ENCODE measurements around the gene TAAR8.
A peak's percentile ranks its signal among the peaks of the same experiment; 100 is the strongest.
"Not testable (repeated sequence)": the region's sequence is repeated elsewhere in the genome, so short reads cannot be mapped to it uniquely, and the experiment has no call there.

Gene TAAR8

DNA sequence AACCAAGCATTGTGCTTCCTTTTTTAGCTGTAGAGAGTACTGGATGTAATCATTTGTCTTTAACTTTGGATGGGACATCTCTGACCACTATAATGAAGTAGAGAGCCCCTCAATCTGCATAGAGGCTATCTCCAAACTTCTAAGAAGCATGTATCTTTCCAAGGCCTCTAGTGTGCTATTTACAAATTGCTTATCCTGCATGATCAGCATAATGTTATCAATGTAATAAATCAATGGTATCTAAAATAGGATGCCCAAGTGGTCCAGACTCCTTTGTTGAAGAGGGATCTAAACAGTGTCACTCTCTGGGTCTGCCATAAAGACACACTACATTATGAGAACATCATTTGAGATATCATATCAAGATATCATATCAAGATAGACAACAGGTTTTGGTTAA lies 7.6 kb upstream of the TAAR8 start:
- no peak for DNase-seq (ENCODE audit: low spot score)

- DNase-seq (ENCODE audit: low spot score), result no peak
Measured at GRCh38 chr6:132548746-132549463, 3.6 kb upstream of the TAAR8 start.

DNA sequence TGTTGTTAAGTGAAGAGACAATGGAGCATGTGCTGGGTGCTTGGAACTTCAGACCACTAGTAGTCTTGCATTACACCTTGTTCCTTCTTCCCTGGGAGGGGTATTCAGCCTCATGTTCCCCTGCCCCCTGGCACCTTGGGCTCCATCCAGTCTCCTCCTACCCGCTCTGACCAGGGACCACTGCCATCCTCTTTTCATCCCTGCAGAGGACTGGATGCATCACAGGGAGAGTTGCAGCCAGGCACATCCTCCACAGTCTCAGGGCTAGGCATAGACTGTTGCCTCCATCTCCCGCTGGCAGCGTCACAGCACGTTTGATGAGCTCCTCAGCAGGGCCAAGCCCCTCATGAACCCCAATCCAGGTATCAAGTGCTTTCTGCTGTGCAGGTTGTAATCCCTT lies 1.3 kb upstream of the TAAR8 start:
- DNase-seq (ENCODE audit: low spot score), result no peak

DNA sequence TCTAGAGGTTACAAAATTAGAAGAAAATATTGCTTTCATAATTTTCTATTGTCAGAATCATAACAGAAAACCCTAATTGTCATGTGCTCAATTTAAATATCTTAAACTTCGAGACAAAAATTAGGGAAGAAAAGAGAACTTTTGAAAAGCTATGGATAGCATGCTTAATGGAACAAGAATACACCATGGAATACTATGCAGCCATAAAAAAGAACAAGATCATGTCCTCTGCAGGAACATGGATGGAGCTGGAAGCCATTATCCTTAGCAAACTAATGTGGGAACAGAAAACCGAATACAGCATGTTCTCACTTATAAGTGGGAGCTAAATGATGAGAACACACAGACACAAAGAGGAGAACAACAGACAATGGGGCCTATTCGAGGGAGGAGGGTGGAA lies 7.6 kb downstream of the TAAR8 start:
- DNase-seq (ENCODE audit: low spot score), result not testable (repeated sequence)

DNA sequence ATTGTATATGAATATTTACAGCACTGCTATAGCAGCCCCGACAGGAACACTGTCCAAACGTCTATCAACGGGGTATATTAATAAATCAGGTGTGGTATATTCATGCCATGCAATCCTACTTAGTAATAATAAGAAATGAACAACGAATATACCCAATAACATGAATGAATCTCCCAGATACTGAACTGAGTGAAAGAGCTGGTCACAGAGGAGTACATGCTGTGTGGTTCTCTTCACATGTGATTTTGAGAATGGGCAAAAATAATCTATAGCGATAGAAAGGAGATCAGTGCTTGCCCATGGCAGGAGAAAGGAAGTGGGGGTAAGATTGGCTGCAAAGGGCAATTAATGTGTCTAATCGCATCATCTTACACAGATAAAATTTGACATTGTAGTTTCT lies 13.9 kb downstream of the TAAR8 start:
- no peak for DNase-seq (ENCODE audit: low spot score)

DNA sequence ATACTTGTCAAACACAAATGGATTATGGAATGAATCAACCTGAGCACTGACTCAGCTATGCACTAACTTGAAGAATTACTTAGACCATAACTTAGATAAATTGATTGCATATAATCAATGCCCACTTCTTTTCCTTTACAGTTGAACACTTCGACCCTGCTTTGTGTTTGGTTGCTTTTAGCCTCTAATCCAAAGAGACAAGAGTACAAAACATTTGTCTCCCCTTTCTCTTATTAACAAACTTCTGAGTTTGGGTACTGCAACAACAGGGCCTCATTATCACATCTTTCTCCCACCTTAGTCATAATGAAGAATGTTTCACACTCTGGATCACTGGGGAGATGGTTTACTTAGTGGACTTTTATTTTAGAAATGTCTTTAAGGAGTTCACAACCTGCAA lies 15.1 kb downstream of the TAAR8 start:
- no peak for DNase-seq (ENCODE audit: low spot score)

GRCh38 chr6:132568611-132569010 lies 16.1 kb downstream of the TAAR8 start:
- DNase-seq (ENCODE audit: low spot score), result no peak

- no peak for DNase-seq (ENCODE audit: low spot score)
Measured at GRCh38 chr6:132569170-132569569, 16.7 kb downstream of the TAAR8 start.

DNA sequence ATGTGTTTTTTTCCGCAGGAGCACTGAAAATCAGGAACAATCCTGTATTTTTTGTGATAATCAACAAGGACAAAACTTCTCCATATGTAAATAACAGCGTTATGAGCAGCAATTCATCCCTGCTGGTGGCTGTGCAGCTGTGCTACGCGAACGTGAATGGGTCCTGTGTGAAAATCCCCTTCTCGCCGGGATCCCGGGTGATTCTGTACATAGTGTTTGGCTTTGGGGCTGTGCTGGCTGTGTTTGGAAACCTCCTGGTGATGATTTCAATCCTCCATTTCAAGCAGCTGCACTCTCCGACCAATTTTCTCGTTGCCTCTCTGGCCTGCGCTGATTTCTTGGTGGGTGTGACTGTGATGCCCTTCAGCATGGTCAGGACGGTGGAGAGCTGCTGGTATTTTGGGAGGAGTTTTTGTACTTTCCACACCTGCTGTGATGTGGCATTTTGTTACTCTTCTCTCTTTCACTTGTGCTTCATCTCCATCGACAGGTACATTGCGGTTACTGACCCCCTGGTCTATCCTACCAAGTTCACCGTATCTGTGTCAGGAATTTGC lies 17.8 kb downstream of the TAAR8 start, which contains the start of gene TAAR6:
TAAR6 (plus strand) TSS at position 102 of the 557 bp plus-strand sequence; CDS start at position 102, 0 bp downstream.
- DNase-seq (ENCODE audit: low spot score), result no peak

DNA sequence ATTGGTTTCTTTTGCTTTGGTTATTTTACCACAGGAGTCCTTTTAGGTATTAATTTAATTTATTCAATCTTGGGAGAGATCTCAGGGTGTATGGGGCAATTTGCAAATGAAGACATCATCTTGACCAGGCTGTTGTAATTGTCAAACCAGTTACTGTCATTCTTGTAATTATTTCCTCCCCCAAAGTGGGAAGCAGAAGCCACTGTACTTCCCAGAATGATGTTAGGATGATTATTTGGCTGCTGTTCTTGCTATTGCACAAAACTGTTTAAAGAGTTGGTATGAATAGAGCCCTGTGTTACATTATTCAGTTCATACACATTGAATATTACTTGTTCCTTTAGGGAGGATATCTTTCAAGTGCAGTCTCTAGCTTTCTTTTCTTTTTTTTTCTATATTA lies 19.3 kb downstream of the TAAR8 start:
- DNase-seq (ENCODE audit: low spot score), result no peak

DNA sequence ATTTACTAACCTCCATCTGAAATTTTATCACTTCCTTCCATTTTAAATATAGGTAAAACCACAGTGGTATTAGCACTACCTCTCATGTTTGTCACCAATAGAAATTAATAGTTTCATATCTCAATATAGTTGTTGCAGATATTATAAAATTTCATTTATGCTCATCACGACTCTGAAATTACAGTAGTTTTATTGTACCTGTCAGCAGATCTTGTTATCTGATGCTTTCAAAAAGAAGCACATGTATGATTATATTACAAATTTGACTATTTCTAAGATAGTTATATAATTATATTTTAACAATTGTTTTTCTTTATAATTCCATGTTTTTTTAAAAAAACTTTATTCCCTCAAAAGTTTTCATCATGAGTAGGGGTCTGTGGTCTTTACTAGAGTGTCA lies 32.2 kb downstream of the TAAR8 start:
- no peak for DNase-seq (ENCODE audit: low spot score)

DNA sequence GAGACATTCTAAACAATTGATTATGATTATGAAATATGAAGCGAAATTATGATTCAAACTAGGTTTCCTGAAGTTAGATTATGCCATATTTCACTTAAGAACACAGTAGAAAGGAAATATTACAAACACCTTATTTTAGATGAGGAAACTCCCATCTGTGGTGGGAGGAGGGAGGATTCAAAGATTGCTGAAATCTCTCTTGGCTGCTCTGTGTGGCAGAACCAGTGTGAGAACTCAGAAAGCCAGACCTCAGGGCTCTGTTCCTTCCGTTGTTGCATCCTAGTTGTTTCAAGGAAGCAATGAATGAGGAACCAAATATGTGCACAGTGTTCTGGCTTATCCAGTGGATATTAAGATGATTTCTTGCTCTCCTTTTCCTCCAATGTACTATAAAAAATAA lies 35.0 kb downstream of the TAAR8 start:
- DNase-seq (ENCODE audit: low spot score), result no peak

- DNase-seq (ENCODE audit: low spot score), result no peak
Measured at GRCh38 chr6:132589454-132589853, 37.0 kb downstream of the TAAR8 start, which contains the start of gene TAAR5. TSS of gene TAAR5 (minus strand) at chr6:132589741. CDS start at chr6:132589686, 55 bp downstream.

DNA sequence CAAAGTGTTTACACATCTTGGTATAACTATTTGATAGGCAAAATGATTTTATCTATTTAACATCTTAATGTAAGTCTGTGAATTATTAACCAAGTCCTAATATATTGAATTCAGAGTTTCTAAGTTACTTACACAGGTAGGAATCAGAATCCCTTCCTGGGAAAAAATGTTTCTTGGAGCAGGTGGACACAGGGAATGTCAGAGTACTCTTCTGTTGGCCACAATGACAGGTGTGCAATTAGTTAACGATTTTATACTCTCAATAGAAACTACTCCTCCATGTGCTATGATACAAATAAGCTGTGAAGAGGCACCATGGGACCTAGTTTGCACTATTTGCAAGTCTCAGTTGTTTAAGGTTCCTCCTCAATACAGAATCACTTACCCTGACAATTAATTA lies 37.9 kb downstream of the TAAR8 start:
- DNase-seq (ENCODE audit: low spot score), result no peak

DNA sequence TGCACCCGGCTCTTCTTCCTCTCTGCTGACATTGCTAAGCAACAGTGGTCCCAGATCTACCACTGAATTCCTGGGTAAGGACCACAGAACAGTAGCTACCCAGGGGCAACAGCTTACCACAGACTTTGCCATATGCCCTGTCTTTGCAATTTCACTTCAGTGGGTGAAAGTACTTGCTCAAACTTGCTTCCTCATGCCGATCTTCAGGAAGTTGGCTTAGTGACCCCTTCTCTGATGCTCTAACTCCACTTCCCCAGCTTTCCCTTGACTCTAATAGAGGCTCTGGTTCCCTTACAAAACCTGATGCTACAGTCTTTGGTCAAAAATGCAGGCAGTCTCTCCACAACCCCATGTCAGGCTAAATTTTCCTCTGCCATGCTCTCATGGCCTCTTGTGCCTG lies 40.4 kb downstream of the TAAR8 start:
- no peak for DNase-seq (ENCODE audit: low spot score)

DNA sequence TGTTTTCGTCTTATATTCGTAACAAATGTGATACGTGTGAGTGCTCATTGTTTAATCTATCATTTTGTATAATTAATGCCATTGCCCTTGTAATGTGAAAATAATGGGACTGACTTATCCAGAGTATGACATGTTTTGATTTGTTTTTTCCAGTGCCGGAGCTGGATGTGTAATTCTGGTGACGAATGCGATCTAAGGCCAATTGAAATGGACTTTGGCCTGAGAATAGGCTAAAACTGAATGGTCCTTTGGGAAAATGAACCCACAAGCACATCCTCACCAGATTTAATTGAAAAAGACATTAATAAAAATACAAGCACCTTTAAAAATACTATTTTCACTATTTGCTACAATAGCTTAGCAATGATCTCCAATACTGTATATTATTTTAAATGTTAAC lies 43.7 kb downstream of the TAAR8 start:
- no peak for DNase-seq (ENCODE audit: low spot score)

- DNase-seq (ENCODE audit: low spot score), result peak; percentile 59
Measured at GRCh38 chr6:132598473-132598872, 46.0 kb downstream of the TAAR8 start.

- not testable (repeated sequence) for DNase-seq (ENCODE audit: low spot score)
Measured at GRCh38 chr6:132600900-132601299, 48.4 kb downstream of the TAAR8 start.

Measured in RKO (cell line).